WTC11 (cell line): ENCODE data around the gene RUVBL1. TPM values are rescaled to one million over a fixed set of nuclear protein-coding genes. Genes with fewer than 3 reads are reported as not detected.
A peak's percentile ranks its signal among the peaks of the same experiment; 100 is the strongest.

Source experiments
- ATF2 ChIP-seq: sonication (generic); formaldehyde crosslinking; IDR thresholded peaks from 2 replicates; pipeline ENCODE4 v1.8.1; 2022; ENCODE audit warnings: low read depth, missing genetic modification reagents, borderline replicate concordance
- ESRRA ChIP-seq: sonication (generic); formaldehyde crosslinking; IDR thresholded peaks from 2 replicates; pipeline ENCODE4 v1.8.1; 2022; ENCODE audit warnings: mild to moderate bottlenecking, missing genetic modification reagents, borderline replicate concordance
- HMGXB4 ChIP-seq: sonication (generic); formaldehyde crosslinking; IDR thresholded peaks from 2 replicates; pipeline ENCODE4 v1.8.1; 2023; ENCODE audit warnings: mild to moderate bottlenecking, moderate library complexity, missing genetic modification reagents
- IRF2 ChIP-seq: sonication (generic); formaldehyde crosslinking; IDR thresholded peaks from 2 replicates; pipeline ENCODE4 v1.8.0; 2022; ENCODE audit warnings: low read depth, missing genetic modification reagents, borderline replicate concordance
- JAZF1 ChIP-seq: fragments of 250-450 bp; sonication (Bioruptor Pico); IDR thresholded peaks from 2 replicates; pipeline ENCODE4 v1.9.0; 2021; ENCODE audit warnings: moderate library complexity, mild to moderate bottlenecking, inconsistent platforms
- MYBL2 ChIP-seq: sonication (generic); formaldehyde crosslinking; IDR thresholded peaks from 2 replicates; pipeline ENCODE4 v1.8.1; 2023; ENCODE audit warnings: mild to moderate bottlenecking, moderate library complexity, missing genetic modification reagents
- NFATC4 ChIP-seq: fragments of 250-450 bp; sonication (Bioruptor Pico); IDR thresholded peaks from 2 replicates; pipeline ENCODE4 v1.9.0; 2021; ENCODE audit warnings: mild to moderate bottlenecking
- SOX15 ChIP-seq: fragments of 250-450 bp; sonication (Bioruptor Pico); IDR thresholded peaks from 2 replicates; pipeline ENCODE4 v1.9.0; 2021; ENCODE audit warnings: mild to moderate bottlenecking
- STAT6 ChIP-seq: sonication (generic); formaldehyde crosslinking; conservative IDR thresholded peaks from 2 replicates; pipeline ENCODE4 v1.8.1; 2023; ENCODE audit warnings: mild to moderate bottlenecking, low read depth, missing genetic modification reagents, moderate library complexity
- TEAD1 ChIP-seq: sonication (generic); formaldehyde crosslinking; IDR thresholded peaks from 2 replicates; pipeline ENCODE4 v1.8.0; 2022; ENCODE audit warnings: mild to moderate bottlenecking, missing genetic modification reagents
- TP53 ChIP-seq: sonication (generic); formaldehyde crosslinking; IDR thresholded peaks from 2 replicates; pipeline ENCODE4 v1.8.1; 2023; ENCODE audit warnings: mild to moderate bottlenecking, missing genetic modification reagents
- ZBTB21 ChIP-seq: sonication (generic); formaldehyde crosslinking; IDR thresholded peaks from 2 replicates; pipeline ENCODE4 v1.8.1; 2023; ENCODE audit warnings: mild to moderate bottlenecking, missing genetic modification reagents, borderline replicate concordance
- ZBTB43 ChIP-seq: sonication (generic); formaldehyde crosslinking; IDR thresholded peaks from 2 replicates; pipeline ENCODE4 v1.8.1; 2023; ENCODE audit warnings: mild to moderate bottlenecking, missing genetic modification reagents
- ZNF121 ChIP-seq: sonication (generic); formaldehyde crosslinking; IDR thresholded peaks from 2 replicates; pipeline ENCODE4 v1.8.0; 2023; ENCODE audit warnings: missing genetic modification reagents
- ZNF425 ChIP-seq: fragments of 250-450 bp; sonication (Bioruptor Pico); conservative IDR thresholded peaks from 2 replicates; pipeline ENCODE4 v1.9.0; 2021; ENCODE audit warnings: mild to moderate bottlenecking
- total RNA-seq: library from RNA; stranded (reverse); gene quantifications from 3 replicates; pipeline ENCODE4 v1.2.3, GENCODE V29; 2021
- TF ChIP-seq, protein P1 (sequence below): fragments of 250-450 bp; sonication (Bioruptor Pico); IDR thresholded peaks from 2 replicates; pipeline ENCODE4 v2.1.2; 2022; ENCODE audit warnings: mild to moderate bottlenecking, moderate library complexity
- TF ChIP-seq, protein P2 (sequence below): sonication (generic); formaldehyde crosslinking; IDR thresholded peaks from 2 replicates; pipeline ENCODE4 v1.8.0; 2023; ENCODE audit warnings: mild to moderate bottlenecking, missing genetic modification reagents
- TF ChIP-seq, protein P3 (sequence below): sonication (generic); formaldehyde crosslinking; IDR thresholded peaks from 2 replicates; pipeline ENCODE4 v1.8.0; 2022; ENCODE audit warnings: mild to moderate bottlenecking, missing genetic modification reagents

Gene RUVBL1
- total RNA-seq, 1 experiment from 2014 or later: 118 TPM

GRCh38 chr3:128123538-128124368 is at the start of gene RUVBL1 (continued):
- TF ChIP-seq HMGXB4 (CRISPR knock-in tag) (0 out of 2 replicates have a peak, but pooled peaks have one; percentile 33), TP53 (CRISPR knock-in tag) (0 out of 2 replicates have a peak, but pooled peaks have one; percentile 56), ESRRA (CRISPR knock-in tag) (no peak), MYBL2 (CRISPR knock-in tag) (no peak; the same call in 1 of the 2 replicates), STAT6 (CRISPR knock-in tag) (no peak), ZBTB43 (CRISPR knock-in tag) (no peak), JAZF1 (no peak), NFATC4 (no peak), ZNF121 (no peak), ATF2 (CRISPR knock-in tag) (no peak), ZBTB21 (CRISPR knock-in tag) (no peak), IRF2 (CRISPR knock-in tag) (no peak), SOX15 (CRISPR knock-in tag) (no peak), ZNF425 (CRISPR knock-in tag) (no peak), TEAD1 (CRISPR knock-in tag) (no peak)
- TF ChIP-seq, protein P1, sequence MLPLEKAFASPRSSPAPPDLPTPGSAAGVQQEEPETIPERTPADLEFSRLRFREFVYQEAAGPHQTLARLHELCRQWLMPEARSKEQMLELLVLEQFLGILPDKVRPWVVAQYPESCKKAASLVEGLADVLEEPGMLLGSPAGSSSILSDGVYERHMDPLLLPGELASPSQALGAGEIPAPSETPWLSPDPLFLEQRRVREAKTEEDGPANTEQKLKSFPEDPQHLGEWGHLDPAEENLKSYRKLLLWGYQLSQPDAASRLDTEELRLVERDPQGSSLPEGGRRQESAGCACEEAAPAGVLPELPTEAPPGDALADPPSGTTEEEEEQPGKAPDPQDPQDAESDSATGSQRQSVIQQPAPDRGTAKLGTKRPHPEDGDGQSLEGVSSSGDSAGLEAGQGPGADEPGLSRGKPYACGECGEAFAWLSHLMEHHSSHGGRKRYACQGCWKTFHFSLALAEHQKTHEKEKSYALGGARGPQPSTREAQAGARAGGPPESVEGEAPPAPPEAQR: no peak
- TF ChIP-seq, protein P2, sequence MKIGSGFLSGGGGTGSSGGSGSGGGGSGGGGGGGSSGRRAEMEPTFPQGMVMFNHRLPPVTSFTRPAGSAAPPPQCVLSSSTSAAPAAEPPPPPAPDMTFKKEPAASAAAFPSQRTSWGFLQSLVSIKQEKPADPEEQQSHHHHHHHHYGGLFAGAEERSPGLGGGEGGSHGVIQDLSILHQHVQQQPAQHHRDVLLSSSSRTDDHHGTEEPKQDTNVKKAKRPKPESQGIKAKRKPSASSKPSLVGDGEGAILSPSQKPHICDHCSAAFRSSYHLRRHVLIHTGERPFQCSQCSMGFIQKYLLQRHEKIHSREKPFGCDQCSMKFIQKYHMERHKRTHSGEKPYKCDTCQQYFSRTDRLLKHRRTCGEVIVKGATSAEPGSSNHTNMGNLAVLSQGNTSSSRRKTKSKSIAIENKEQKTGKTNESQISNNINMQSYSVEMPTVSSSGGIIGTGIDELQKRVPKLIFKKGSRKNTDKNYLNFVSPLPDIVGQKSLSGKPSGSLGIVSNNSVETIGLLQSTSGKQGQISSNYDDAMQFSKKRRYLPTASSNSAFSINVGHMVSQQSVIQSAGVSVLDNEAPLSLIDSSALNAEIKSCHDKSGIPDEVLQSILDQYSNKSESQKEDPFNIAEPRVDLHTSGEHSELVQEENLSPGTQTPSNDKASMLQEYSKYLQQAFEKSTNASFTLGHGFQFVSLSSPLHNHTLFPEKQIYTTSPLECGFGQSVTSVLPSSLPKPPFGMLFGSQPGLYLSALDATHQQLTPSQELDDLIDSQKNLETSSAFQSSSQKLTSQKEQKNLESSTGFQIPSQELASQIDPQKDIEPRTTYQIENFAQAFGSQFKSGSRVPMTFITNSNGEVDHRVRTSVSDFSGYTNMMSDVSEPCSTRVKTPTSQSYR: 0 out of 2 replicates have a peak, but pooled peaks have one; percentile 26
- TF ChIP-seq, protein P3, sequence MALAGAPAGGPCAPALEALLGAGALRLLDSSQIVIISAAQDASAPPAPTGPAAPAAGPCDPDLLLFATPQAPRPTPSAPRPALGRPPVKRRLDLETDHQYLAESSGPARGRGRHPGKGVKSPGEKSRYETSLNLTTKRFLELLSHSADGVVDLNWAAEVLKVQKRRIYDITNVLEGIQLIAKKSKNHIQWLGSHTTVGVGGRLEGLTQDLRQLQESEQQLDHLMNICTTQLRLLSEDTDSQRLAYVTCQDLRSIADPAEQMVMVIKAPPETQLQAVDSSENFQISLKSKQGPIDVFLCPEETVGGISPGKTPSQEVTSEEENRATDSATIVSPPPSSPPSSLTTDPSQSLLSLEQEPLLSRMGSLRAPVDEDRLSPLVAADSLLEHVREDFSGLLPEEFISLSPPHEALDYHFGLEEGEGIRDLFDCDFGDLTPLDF: no peak
